ENCODE measurements around the gene GAS2L1.

GRCh38 chr22:29308148-29308790, 1.8 kb downstream of the GAS2L1 start:
- TF ChIP-seq GATA3 (IDR thresholded peaks at IDR 0.05; ENCODE audit: borderline replicate concordance) (no peak), CTCF (IDR thresholded peaks at IDR 0.05) (no peak), BHLHE40 (IDR thresholded peaks at IDR 0.05; ENCODE audit: low read depth, low read length) (no peak), REST (IDR thresholded peaks at IDR 0.05) (no peak), CEBPB (IDR thresholded peaks at IDR 0.05) (no peak)

All from A549 (cell line).